ENCODE measurements around the gene SEMA3C. TPM values are rescaled to one million over a fixed set of nuclear protein-coding genes. Genes with fewer than 3 reads are reported as not detected.

Gene SEMA3C
- polyA plus RNA-seq, 1 donor from 2014 or later = 386 TPM

GRCh38 chr7:80802527-80802926 is 116.3 kb downstream of the SEMA3C start:
- Histone ChIP-seq H3K4me2 (ENCODE audit: low read length) (no peak overlapping the region), H4K20me1 (ENCODE audit: insufficient read depth) (no peaks in the 10 kb centered on the region), H3K79me2 (replicated peaks; ENCODE audit: insufficient read depth, low read length) (no peaks in the 10 kb centered on the region), H3K27ac (ENCODE audit: low read length) (no peak overlapping the region), H3K9me2 (ENCODE audit: insufficient read depth, low read length) (no peaks in the 10 kb centered on the region), H3F3A (ENCODE audit: insufficient read depth, low read length, poor library complexity, severe bottlenecking) (no peaks in the 10 kb centered on the region), H3K9ac (ENCODE audit: low read length) (no peak overlapping the region), H3K36me3 (ENCODE audit: insufficient read depth, low read length) (peaks cover 4% of the 10 kb centered on the region), H3K27me3 (ENCODE audit: insufficient read depth, low read depth, low read length) (no peaks in the 10 kb centered on the region), H2AFZ (ENCODE audit: low read depth, low read length) (no peak overlapping the region), H3K9me3 (ENCODE audit: low read length) (no peaks in the 10 kb centered on the region), H3K4me3 (ENCODE audit: low read length) (no peak overlapping the region)
- TF ChIP-seq RAD21 (conservative IDR thresholded peaks at IDR 0.05) (no peak), REST (IDR thresholded peaks at IDR 0.05; ENCODE audit: borderline replicate concordance) (no peak), CTCF (IDR thresholded peaks at IDR 0.05; ENCODE audit: poor library complexity, severe bottlenecking) (no peak), EP300 (conservative IDR thresholded peaks at IDR 0.05; ENCODE audit: poor library complexity, severe bottlenecking) (no peak), SMC3 (conservative IDR thresholded peaks at IDR 0.05; ENCODE audit: poor library complexity) (no peak), TAF1 (IDR thresholded peaks at IDR 0.05; ENCODE audit: low read depth) (no peak), MXI1 (conservative IDR thresholded peaks at IDR 0.05; ENCODE audit: poor library complexity, severe bottlenecking) (no peak), POLR2AphosphoS5 (IDR thresholded peaks at IDR 0.05) (no peak), EZH2 (IDR thresholded peaks at IDR 0.05; ENCODE audit: borderline replicate concordance, insufficient read depth, low read length, poor library complexity, severe bottlenecking) (no peak)

GRCh38 chr7:80794631-80795573 is 123.9 kb downstream of the SEMA3C start:
- Histone ChIP-seq H3K36me3 (ENCODE audit: insufficient read depth, low read length) (peaks cover 34% of the 10 kb centered on the region), H3K27ac (ENCODE audit: low read length) (no peak overlapping the region), H3K4me2 (ENCODE audit: low read length) (no peak overlapping the region), H2AFZ (ENCODE audit: low read depth, low read length) (no peak overlapping the region), H3K27me3 (ENCODE audit: insufficient read depth, low read depth, low read length) (no peaks in the 10 kb centered on the region), H3K9me3 (ENCODE audit: low read length) (no peaks in the 10 kb centered on the region), H3K4me3 (ENCODE audit: low read length) (no peak overlapping the region), H3F3A (ENCODE audit: insufficient read depth, low read length, poor library complexity, severe bottlenecking) (no peaks in the 10 kb centered on the region), H3K9ac (ENCODE audit: low read length) (no peak overlapping the region), H3K79me2 (replicated peaks; ENCODE audit: insufficient read depth, low read length) (no peaks in the 10 kb centered on the region), H4K20me1 (ENCODE audit: insufficient read depth) (no peaks in the 10 kb centered on the region), H3K9me2 (ENCODE audit: insufficient read depth, low read length) (no peaks in the 10 kb centered on the region)
- no peak for TF ChIP-seq RAD21 (conservative IDR thresholded peaks at IDR 0.05)
- TF ChIP-seq EZH2 (IDR thresholded peaks at IDR 0.05; ENCODE audit: borderline replicate concordance, insufficient read depth, low read length, poor library complexity, severe bottlenecking) = no peak
- TF ChIP-seq TAF1 (IDR thresholded peaks at IDR 0.05; ENCODE audit: low read depth) = no peak
- TF ChIP-seq EP300 (conservative IDR thresholded peaks at IDR 0.05; ENCODE audit: poor library complexity, severe bottlenecking) = no peak
- no peak for TF ChIP-seq SMC3 (conservative IDR thresholded peaks at IDR 0.05; ENCODE audit: poor library complexity)
- TF ChIP-seq MXI1 (conservative IDR thresholded peaks at IDR 0.05; ENCODE audit: poor library complexity, severe bottlenecking) = no peak
- no peak for TF ChIP-seq REST (IDR thresholded peaks at IDR 0.05; ENCODE audit: borderline replicate concordance)
- TF ChIP-seq POLR2AphosphoS5 (IDR thresholded peaks at IDR 0.05) = no peak
- no peak for TF ChIP-seq CTCF (IDR thresholded peaks at IDR 0.05; ENCODE audit: poor library complexity, severe bottlenecking)

Measured in neural cell (in vitro differentiated cells).